Measurements from ENCODE around the gene PRKAR1B. TPM values are rescaled to one million over a fixed set of nuclear protein-coding genes. Genes with fewer than 3 reads are reported as not detected.

The PRKAR1B gene
- total and polyA plus RNA-seq, 2 donors: 13.7 to 15.4 TPM

DNA sequence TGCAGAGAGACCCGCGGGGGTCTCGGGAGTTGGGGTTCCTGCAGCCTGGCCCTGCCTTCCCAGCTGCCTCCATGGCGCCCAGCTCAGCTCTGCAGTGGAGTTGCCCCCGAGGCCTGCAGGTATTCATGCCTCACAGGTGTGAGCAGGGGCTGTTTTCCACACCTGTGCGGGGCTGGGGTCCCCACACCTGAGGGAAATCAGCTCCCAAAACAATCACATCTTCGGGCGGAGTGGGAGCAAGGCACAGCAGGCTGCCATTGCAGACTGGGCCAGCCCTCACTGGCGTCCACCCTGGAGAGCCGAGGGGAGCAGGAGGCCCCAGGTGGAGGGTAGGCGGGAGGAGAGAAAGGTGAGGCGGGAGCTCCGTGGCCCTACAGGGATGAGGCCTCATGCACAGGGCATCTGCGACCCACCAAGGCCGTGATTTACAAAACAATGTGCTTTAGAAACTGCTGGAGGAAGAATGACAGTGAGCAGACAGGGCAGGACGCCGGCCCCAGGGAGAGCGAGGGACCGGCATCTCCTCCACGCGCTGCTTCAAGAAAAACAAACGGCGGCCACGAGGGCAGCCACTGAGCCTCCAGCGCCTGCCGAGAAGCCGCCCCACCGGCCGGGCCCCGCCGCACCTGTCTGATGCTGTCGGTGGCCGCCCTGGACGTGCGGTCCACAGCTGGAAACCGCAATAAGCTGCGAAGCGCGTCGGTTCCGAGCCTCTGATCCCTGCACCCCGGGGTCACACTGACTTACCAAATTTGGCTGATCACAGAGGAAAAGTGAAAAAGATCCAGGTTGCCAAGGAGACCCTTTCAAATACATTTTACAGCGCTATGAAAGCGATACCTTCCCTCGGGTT lies 154.4 kb downstream of the PRKAR1B start:
- H3K27me3 ChIP-seq (ENCODE audit: control insufficient read depth in 2 of 2, insufficient read depth in 1 of 2, low read length in 1 of 2): no peaks in the 10 kb centered on the region
- H3K27ac ChIP-seq (ENCODE audit: low read depth in 1 of 2, low read length in 1 of 2): no peak overlapping the region
- DNase-seq (ENCODE audit: low read depth in 6 of 9, low spot score in 9 of 9): no peak
- H3K9me3 ChIP-seq (ENCODE audit: control insufficient read depth in 2 of 2, insufficient read depth in 1 of 2, low read length in 1 of 2): peaks cover 0 to 6% of the 10 kb centered on the region in 2 donors
- H3K4me1 ChIP-seq (ENCODE audit: control insufficient read depth in 2 of 2, insufficient read depth in 2 of 2, low read length in 2 of 2): peaks cover 0 to 4% of the 10 kb centered on the region in 2 donors
- 93% methylated on average over 45 of the region's 45 CpGs for WGBS
- no peak overlapping the region for H3K4me3 ChIP-seq (ENCODE audit: low read length in 2 of 2)
- peaks cover 0 to 8% of the 10 kb centered on the region in 2 donors for H3K36me3 ChIP-seq (ENCODE audit: control insufficient read depth in 2 of 2, insufficient read depth in 2 of 2, low read length in 1 of 2)

DNA sequence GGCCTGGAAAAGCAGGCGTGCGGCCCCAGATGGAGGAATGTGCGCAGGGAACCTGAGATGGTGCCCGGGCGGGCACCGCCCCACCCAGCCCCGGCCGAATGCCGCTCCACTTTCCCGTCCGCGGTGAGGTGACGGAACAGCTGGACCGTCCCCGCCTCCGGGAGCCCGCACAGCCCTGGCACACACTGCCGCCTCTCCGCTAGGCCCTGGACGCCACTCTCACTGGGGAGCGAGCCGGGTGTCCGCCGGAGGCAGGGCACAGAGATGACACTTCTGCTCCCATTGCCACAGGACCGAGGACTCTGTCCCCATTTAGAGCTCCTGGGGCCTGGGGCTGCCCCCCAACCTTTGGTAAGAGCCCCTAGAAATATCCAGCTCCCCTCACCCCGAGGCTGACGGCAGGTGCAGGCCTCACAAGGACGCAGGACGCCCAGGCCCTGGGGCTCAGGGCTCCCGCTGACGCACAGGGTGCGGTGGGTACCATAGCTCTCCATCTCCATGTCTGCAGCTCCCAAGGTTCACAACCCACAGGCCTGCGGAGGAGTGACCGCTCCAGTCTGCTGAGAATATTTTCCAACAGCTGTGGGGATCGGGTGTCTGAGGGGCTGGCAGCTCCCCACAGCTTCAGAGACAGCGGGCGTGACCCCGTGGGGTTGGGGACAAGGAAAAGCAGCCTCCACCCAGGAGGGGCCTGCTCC lies 155.2 kb downstream of the PRKAR1B start:
- H3K27me3 ChIP-seq (ENCODE audit: control insufficient read depth in 2 of 2, insufficient read depth in 1 of 2, low read length in 1 of 2): no peaks in the 10 kb centered on the region
- no peak for DNase-seq (ENCODE audit: low read depth in 6 of 9, low spot score in 9 of 9)
- 98% methylated on average over 38 of the region's 38 CpGs for WGBS

GRCh38 chr7:571096-571717 lies 155.9 kb downstream of the PRKAR1B start:
- no peaks in the 10 kb centered on the region for H3K36me3 ChIP-seq (ENCODE audit: control insufficient read depth in 2 of 2, insufficient read depth in 2 of 2, low read length in 1 of 2)
- peaks cover 0 to 4% of the 10 kb centered on the region in 2 donors for H3K4me1 ChIP-seq (ENCODE audit: control insufficient read depth in 2 of 2, insufficient read depth in 2 of 2, low read length in 2 of 2)
- DNase-seq (ENCODE audit: low read depth in 6 of 9, low spot score in 9 of 9): no peak
- peaks cover 0 to 6% of the 10 kb centered on the region in 2 donors for H3K9me3 ChIP-seq (ENCODE audit: control insufficient read depth in 2 of 2, insufficient read depth in 1 of 2, low read length in 1 of 2)
- WGBS: 97% methylated on average over 33 of the region's 33 CpGs
- H3K27me3 ChIP-seq (ENCODE audit: control insufficient read depth in 2 of 2, insufficient read depth in 1 of 2, low read length in 1 of 2): no peaks in the 10 kb centered on the region
- H3K4me3 ChIP-seq (ENCODE audit: low read length in 2 of 2): no peak overlapping the region
- H3K27ac ChIP-seq (ENCODE audit: low read depth in 1 of 2, low read length in 1 of 2): no peak overlapping the region

More for the DNA sequence above, 155.2 kb downstream of the PRKAR1B start:
- Histone ChIP-seq H3K4me3 (ENCODE audit: low read length in 2 of 2) (no peak overlapping the region), H3K27ac (ENCODE audit: low read depth in 1 of 2, low read length in 1 of 2) (no peak overlapping the region), H3K36me3 (ENCODE audit: control insufficient read depth in 2 of 2, insufficient read depth in 2 of 2, low read length in 1 of 2) (peaks cover 0 to 1% of the 10 kb centered on the region in 2 donors), H3K9me3 (ENCODE audit: control insufficient read depth in 2 of 2, insufficient read depth in 1 of 2, low read length in 1 of 2) (peaks cover 0 to 6% of the 10 kb centered on the region in 2 donors), H3K4me1 (ENCODE audit: control insufficient read depth in 2 of 2, insufficient read depth in 2 of 2, low read length in 2 of 2) (peaks cover 0 to 4% of the 10 kb centered on the region in 2 donors)

DNA sequence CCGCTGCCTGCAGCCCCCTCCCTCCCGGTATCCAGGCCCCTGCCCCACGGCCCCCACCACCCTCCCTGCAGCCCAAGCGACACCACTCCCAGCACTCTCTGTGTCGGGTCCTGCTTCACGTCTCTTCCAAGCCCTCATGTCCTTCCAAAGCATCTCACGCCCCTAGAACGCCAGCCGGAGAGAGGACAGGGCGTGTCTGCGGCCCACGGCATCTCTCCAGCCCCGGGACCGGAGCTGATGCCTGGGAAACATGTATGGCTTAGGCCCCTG lies 156.3 kb downstream of the PRKAR1B start:
- Histone ChIP-seq H3K27me3 (ENCODE audit: control insufficient read depth in 2 of 2, insufficient read depth in 1 of 2, low read length in 1 of 2) (no peaks in the 10 kb centered on the region), H3K9me3 (ENCODE audit: control insufficient read depth in 2 of 2, insufficient read depth in 1 of 2, low read length in 1 of 2) (peaks cover 0 to 6% of the 10 kb centered on the region in 2 donors), H3K36me3 (ENCODE audit: control insufficient read depth in 2 of 2, insufficient read depth in 2 of 2, low read length in 1 of 2) (no peaks in the 10 kb centered on the region), H3K27ac (ENCODE audit: low read depth in 1 of 2, low read length in 1 of 2) (no peak overlapping the region), H3K4me3 (ENCODE audit: low read length in 2 of 2) (no peak overlapping the region), H3K4me1 (ENCODE audit: control insufficient read depth in 2 of 2, insufficient read depth in 2 of 2, low read length in 2 of 2) (peaks cover 0 to 4% of the 10 kb centered on the region in 2 donors)
- 91% methylated on average over 14 of the region's 14 CpGs for WGBS
- DNase-seq (ENCODE audit: low read depth in 6 of 9, low spot score in 9 of 9): no peak

- WGBS: 97% methylated on average over 40 of the region's 40 CpGs
- Histone ChIP-seq H3K36me3 (ENCODE audit: control insufficient read depth in 2 of 2, insufficient read depth in 2 of 2, low read length in 1 of 2) (no peaks in the 10 kb centered on the region), H3K9me3 (ENCODE audit: control insufficient read depth in 2 of 2, insufficient read depth in 1 of 2, low read length in 1 of 2) (peaks cover 0 to 2% of the 10 kb centered on the region in 2 donors), H3K4me1 (ENCODE audit: control insufficient read depth in 2 of 2, insufficient read depth in 2 of 2, low read length in 2 of 2) (peaks cover 0 to 4% of the 10 kb centered on the region in 2 donors), H3K27ac (ENCODE audit: low read depth in 1 of 2, low read length in 1 of 2) (no peak overlapping the region), H3K4me3 (ENCODE audit: low read length in 2 of 2) (no peak overlapping the region), H3K27me3 (ENCODE audit: control insufficient read depth in 2 of 2, insufficient read depth in 1 of 2, low read length in 1 of 2) (no peaks in the 10 kb centered on the region)
- DNase-seq (ENCODE audit: low read depth in 6 of 9, low spot score in 9 of 9): no peak
Measured at GRCh38 chr7:569996-570800, 156.9 kb downstream of the PRKAR1B start.

- Histone ChIP-seq H3K36me3 (ENCODE audit: control insufficient read depth in 2 of 2, insufficient read depth in 2 of 2, low read length in 1 of 2) (no peaks in the 10 kb centered on the region), H3K27me3 (ENCODE audit: control insufficient read depth in 2 of 2, insufficient read depth in 1 of 2, low read length in 1 of 2) (no peaks in the 10 kb centered on the region), H3K4me1 (ENCODE audit: control insufficient read depth in 2 of 2, insufficient read depth in 2 of 2, low read length in 2 of 2) (peaks cover 0 to 4% of the 10 kb centered on the region in 2 donors), H3K4me3 (ENCODE audit: low read length in 2 of 2) (no peak overlapping the region), H3K9me3 (ENCODE audit: control insufficient read depth in 2 of 2, insufficient read depth in 1 of 2, low read length in 1 of 2) (no peaks in the 10 kb centered on the region), H3K27ac (ENCODE audit: low read depth in 1 of 2, low read length in 1 of 2) (no peak overlapping the region)
- 98% methylated on average over 30 of the region's 30 CpGs for WGBS
- DNase-seq (ENCODE audit: low read depth in 6 of 9, low spot score in 9 of 9): no peak
Measured at GRCh38 chr7:569071-569855, 157.8 kb downstream of the PRKAR1B start.

- Histone ChIP-seq H3K9me3 (ENCODE audit: control insufficient read depth in 2 of 2, insufficient read depth in 1 of 2, low read length in 1 of 2) (no peaks in the 10 kb centered on the region), H3K4me3 (ENCODE audit: low read length in 2 of 2) (no peak overlapping the region), H3K27me3 (ENCODE audit: control insufficient read depth in 2 of 2, insufficient read depth in 1 of 2, low read length in 1 of 2) (no peaks in the 10 kb centered on the region), H3K27ac (ENCODE audit: low read depth in 1 of 2, low read length in 1 of 2) (no peak overlapping the region), H3K4me1 (ENCODE audit: control insufficient read depth in 2 of 2, insufficient read depth in 2 of 2, low read length in 2 of 2) (peaks cover 0 to 4% of the 10 kb centered on the region in 2 donors), H3K36me3 (ENCODE audit: control insufficient read depth in 2 of 2, insufficient read depth in 2 of 2, low read length in 1 of 2) (no peaks in the 10 kb centered on the region)
- WGBS: 95% methylated on average over 33 of the region's 33 CpGs
- DNase-seq (ENCODE audit: low read depth in 6 of 9, low spot score in 9 of 9): no peak
Measured at GRCh38 chr7:568031-568951, 158.8 kb downstream of the PRKAR1B start.
